GM21786 (cell line): ENCODE data around the gene SOCS4.
"Not testable (repeated sequence)": the region's sequence is repeated elsewhere in the genome, so short reads cannot be mapped to it uniquely, and the experiment has no call there.

ENCODE experiments used
- ATAC-seq: cut with Tn5 transposase; IDR thresholded peaks from one replicate; pipeline ENCODE4 v1.9.1; 2021; ENCODE audit not compliant: unreplicated experiment

The SOCS4 gene

GRCh38 chr14:55051423-55052268 is 24.6 kb downstream of the SOCS4 start, which contains the start of gene MAPK1IP1L:
Gene MAPK1IP1L (plus strand): TSS chr14:55051647. CDS start chr14:55061684, 10,037 bp downstream.
- peak; percentile 89 for ATAC-seq

GRCh38 chr14:55052269-55052930 is 25.4 kb downstream of the SOCS4 start:
- peak; percentile 10 for ATAC-seq

GRCh38 chr14:55053018-55053417 is 26.0 kb downstream of the SOCS4 start:
- ATAC-seq = no peak

GRCh38 chr14:55053500-55053899 is 26.5 kb downstream of the SOCS4 start:
- no peak for ATAC-seq

GRCh38 chr14:55054098-55054497 is 27.1 kb downstream of the SOCS4 start:
- no peak for ATAC-seq

GRCh38 chr14:55057919-55058318 is 30.9 kb downstream of the SOCS4 start:
- no peak for ATAC-seq

- no peak for ATAC-seq
Observed at GRCh38 chr14:55059333-55059732, 32.3 kb downstream of the SOCS4 start.

GRCh38 chr14:55062517-55063351 is 35.7 kb downstream of the SOCS4 start:
- no peak for ATAC-seq

- not testable (repeated sequence) for ATAC-seq
Observed at GRCh38 chr14:55064896-55065295, 37.9 kb downstream of the SOCS4 start.

- ATAC-seq = no peak
Observed at GRCh38 chr14:55065411-55065810, 38.4 kb downstream of the SOCS4 start.

GRCh38 chr14:55066223-55066622 is 39.2 kb downstream of the SOCS4 start:
- ATAC-seq = no peak

- ATAC-seq = no peak
Observed at GRCh38 chr14:55070981-55071411, 44.0 kb downstream of the SOCS4 start.

- ATAC-seq = peak; percentile 52
Observed at GRCh38 chr14:55071870-55072640, 45.0 kb downstream of the SOCS4 start.

GRCh38 chr14:55073856-55074255 is 46.8 kb downstream of the SOCS4 start:
- ATAC-seq = no peak

- ATAC-seq = peak; percentile 43
Observed at GRCh38 chr14:55074662-55075061, 47.6 kb downstream of the SOCS4 start.

- ATAC-seq = no peak
Observed at GRCh38 chr14:55075628-55076175, 48.7 kb downstream of the SOCS4 start.

GRCh38 chr14:55077170-55078151 is 50.4 kb downstream of the SOCS4 start:
- no peak for ATAC-seq

GRCh38 chr14:55079961-55080360 is 52.9 kb downstream of the SOCS4 start:
- not testable (repeated sequence) for ATAC-seq
